Muscle layer of colon (tissue), 2 donors: ENCODE data around the gene WNK3.
"Not testable (repeated sequence)": the region's sequence is repeated elsewhere in the genome, so short reads cannot be mapped to it uniquely, and the experiment has no call there.

Source experiments
- H3K27ac ChIP-seq: one replicate; pipeline ENCODE4 v1.7.0; 2013; ENCODE audit warnings: low read depth, mild to moderate bottlenecking, low read length, moderate library complexity
- H3K27me3 ChIP-seq, 2 donors: one replicate each; pipeline ENCODE4 v1.7.0; 2013; ENCODE audit warnings: low read length in 2 of 2, mild to moderate bottlenecking in 2 of 2; ENCODE audit not compliant: insufficient read depth in 2 of 2, control insufficient read depth in 1 of 2
- H3K36me3 ChIP-seq: one replicate; pipeline ENCODE4 v1.7.0; 2013; ENCODE audit warnings: mild to moderate bottlenecking, low read length; ENCODE audit not compliant: insufficient read depth
- H3K4me1 ChIP-seq: one replicate; pipeline ENCODE4 v1.7.0; 2013; ENCODE audit warnings: mild to moderate bottlenecking, low read length; ENCODE audit not compliant: insufficient read depth
- H3K4me3 ChIP-seq, 2 donors: one replicate each; pipeline ENCODE4 v1.7.0; 2013; ENCODE audit warnings: low read length in 2 of 2, low read depth in 1 of 2, mild to moderate bottlenecking in 1 of 2, moderate library complexity in 1 of 2
- H3K9ac ChIP-seq: one replicate; pipeline ENCODE4 v1.7.0; 2013; ENCODE audit warnings: low read length
- H3K9me3 ChIP-seq: one replicate; pipeline ENCODE4 v1.7.0; 2013; ENCODE audit warnings: mild to moderate bottlenecking, low read length
- donor health status: abdominal sarcoma.
- donor health status: Adenocarcinoma of cecum.

The WNK3 gene

DNA sequence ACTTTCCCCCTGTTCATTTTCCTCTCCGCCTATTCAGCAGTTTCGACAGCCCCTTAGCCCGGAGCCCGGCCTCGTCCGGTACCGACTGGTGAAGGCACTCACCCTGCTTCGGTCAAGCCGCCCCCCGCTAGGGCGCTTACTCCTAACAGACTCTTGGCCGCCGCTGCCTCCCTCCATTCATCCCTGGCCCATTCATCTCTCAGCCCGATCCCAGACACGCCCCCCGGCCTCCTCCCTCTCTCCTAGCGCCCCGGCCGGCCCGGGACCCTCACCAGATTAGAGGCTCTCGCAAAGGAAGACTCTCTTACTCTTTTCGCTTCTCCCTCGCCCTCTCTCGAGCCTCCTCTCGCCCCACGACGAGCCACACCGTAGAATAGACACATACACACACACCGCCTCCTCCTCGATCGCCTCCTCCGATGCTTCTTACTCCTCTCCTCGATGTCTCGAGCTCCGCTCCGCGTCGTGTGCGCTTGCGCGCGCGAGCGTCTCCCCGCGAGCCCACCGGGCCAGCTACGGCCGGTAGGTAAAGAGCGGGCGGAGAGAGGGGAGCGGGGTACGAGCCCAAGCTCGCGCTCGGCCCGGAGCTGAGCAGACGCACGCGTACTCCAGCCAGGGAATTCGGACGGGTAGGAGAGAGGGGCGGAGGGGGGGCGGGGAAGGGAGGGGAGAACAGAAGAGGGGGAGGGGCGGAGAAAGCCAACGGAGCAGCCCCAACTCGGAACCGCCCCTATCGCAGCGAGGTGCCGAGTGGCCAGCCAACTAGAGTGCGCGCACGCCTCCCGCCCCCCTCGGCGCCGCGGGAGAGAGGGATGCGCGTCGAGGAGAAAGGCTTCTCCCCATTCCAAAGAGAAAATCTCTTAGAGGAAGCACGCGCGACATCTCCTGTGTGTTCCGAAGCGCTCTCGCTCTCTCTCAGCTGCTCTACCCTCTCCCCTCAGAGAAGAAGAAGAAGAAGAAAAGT is at the start of gene WNK3:
Gene WNK3 (minus strand): TSS at position 633 of the 964 bp plus-strand sequence.
- Histone ChIP-seq H3K9me3 (peaks cover under 1% of the 10 kb centered on the region), H3K4me3 (peak within 1 kb of the TSS; percentile 53 to 64), H3K27ac (peak within 1 kb of the TSS; percentile 58), H3K36me3 (no peaks in the 10 kb centered on the region), H3K9ac (no peak within 1 kb of the TSS), H3K4me1 (no peaks in the 10 kb centered on the region), H3K27me3 (no peaks in the 10 kb centered on the region)

- no peaks in the 10 kb centered on the region for H3K36me3 ChIP-seq
- H3K27ac ChIP-seq: no peak overlapping the region
- H3K9ac ChIP-seq: no peak overlapping the region
- H3K9me3 ChIP-seq: no peaks in the 10 kb centered on the region
- H3K4me3 ChIP-seq: no peak overlapping the region
- H3K4me1 ChIP-seq: no peaks in the 10 kb centered on the region
- H3K27me3 ChIP-seq: no peaks in the 10 kb centered on the region
These were observed 49.4 kb upstream of the WNK3 start for GRCh38 chrX:54407266-54407665.

DNA sequence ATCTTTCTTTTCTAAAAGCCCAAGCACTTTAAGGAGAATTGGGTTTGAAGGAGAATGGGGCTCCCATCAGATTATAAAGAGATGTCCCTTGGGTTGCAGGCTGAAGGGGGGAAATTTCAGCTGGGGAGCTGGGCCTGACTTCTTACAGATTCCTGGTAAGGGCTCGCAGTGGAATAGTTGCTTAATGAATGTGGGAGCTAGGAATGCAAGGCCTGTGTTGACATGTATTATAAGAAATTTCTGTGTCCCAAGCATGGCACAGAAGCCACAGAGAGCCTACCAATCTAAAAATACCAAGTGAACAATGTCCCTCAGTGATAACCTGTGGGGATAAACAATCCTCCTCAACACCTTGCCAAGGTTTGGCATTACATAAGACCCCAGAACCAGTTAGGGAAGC is 39.3 kb upstream of the WNK3 start:
- H3K9ac ChIP-seq: no peak overlapping the region
- H3K36me3 ChIP-seq: no peaks in the 10 kb centered on the region
- H3K27me3 ChIP-seq: no peaks in the 10 kb centered on the region
- H3K9me3 ChIP-seq: no peaks in the 10 kb centered on the region
- H3K27ac ChIP-seq: no peak overlapping the region
- no peak overlapping the region for H3K4me3 ChIP-seq
- no peaks in the 10 kb centered on the region for H3K4me1 ChIP-seq

- H3K27me3 ChIP-seq: no peaks in the 10 kb centered on the region
These were observed 28.5 kb upstream of the WNK3 start for GRCh38 chrX:54386314-54386713.

DNA sequence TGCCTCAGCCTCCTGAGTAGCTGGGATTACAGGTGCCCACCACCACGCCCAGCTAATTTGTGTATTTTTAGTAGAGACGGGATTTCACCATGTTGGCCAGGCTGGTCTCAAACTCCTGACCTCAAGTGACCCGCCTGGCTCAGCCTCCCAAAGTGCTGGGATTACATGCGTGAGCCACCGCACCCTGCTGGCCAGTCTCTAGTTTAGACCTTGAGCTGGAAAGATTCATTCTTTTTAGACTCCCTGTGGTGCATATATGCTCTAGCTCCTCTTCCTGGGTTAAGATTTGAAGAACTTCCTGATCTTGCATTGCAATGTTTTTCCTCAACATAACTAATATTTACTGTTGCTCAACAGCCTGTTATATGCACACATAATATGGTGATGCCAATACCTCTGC is 26.8 kb upstream of the WNK3 start:
- H3K36me3 ChIP-seq, H3K4me1 ChIP-seq, H3K4me3 ChIP-seq, H3K9ac ChIP-seq, H3K27me3 ChIP-seq, H3K27ac ChIP-seq, H3K9me3 ChIP-seq: not testable (repeated sequence)

More at GRCh38 chrX:54386314-54386713, 28.5 kb upstream of the WNK3 start:
- H3K4me3 ChIP-seq: no peak overlapping the region
- no peaks in the 10 kb centered on the region for H3K4me1 ChIP-seq
- no peak overlapping the region for H3K27ac ChIP-seq
- H3K9ac ChIP-seq: no peak overlapping the region
- H3K9me3 ChIP-seq: no peaks in the 10 kb centered on the region
- H3K36me3 ChIP-seq: no peaks in the 10 kb centered on the region

- H3K27ac ChIP-seq: no peak overlapping the region
These were observed 1.6 kb upstream of the WNK3 start for GRCh38 chrX:54359408-54359807.

DNA sequence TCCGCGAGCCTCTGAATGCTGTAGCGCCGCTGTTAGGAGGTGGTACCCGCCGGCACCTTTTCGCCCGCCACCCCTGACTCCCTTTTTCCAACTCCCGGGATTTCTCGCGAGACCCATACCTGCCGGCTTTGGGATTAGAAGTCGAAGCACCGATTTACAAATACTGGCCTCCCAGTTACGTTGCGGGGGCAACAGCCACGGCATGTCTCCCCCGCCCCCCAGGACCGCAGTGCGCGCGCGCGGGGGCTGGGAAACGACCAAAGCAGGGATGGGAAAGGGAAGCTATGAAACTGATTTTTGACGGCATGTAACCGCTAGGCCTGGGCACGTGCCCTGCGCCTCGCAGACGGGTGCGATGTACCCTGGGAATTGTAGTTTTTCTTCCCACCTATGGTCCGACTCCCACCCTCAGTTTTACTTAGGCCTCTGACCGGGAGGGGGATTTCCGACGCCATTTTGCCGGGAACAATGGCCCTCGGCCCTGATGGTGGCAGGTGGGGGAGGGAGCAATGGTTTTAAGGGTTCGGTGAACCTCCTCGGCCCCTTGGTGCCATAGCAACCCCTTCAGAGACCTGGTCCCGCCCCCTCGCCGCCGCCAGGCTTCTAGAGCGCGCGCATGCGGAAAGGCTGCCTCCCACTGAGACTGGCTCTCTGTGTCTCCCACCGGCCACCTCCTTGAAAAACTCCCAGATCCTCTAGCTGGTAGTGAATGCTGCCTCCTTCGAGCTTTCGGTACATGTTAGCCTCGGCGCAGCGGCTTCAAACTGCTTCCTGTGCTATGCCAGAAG is 772 bp upstream of the WNK3 start:
- Histone ChIP-seq H3K27ac (no peak overlapping the region), H3K4me1 (no peaks in the 10 kb centered on the region), H3K36me3 (no peaks in the 10 kb centered on the region), H3K9ac (no peak overlapping the region), H3K27me3 (no peaks in the 10 kb centered on the region), H3K9me3 (no peaks in the 10 kb centered on the region), H3K4me3 (peak overlapping the region; percentile 53 to 64)

More at GRCh38 chrX:54359408-54359807, 1.6 kb upstream of the WNK3 start:
- Histone ChIP-seq H3K27me3 (no peaks in the 10 kb centered on the region), H3K4me3 (peak overlapping the region in 1 of 2 donors; percentile 53), H3K9ac (no peak overlapping the region), H3K9me3 (no peaks in the 10 kb centered on the region), H3K36me3 (no peaks in the 10 kb centered on the region), H3K4me1 (no peaks in the 10 kb centered on the region)

- Histone ChIP-seq H3K9me3 (peaks cover 5% of the 10 kb centered on the region), H3K27ac (no peak overlapping the region), H3K4me3 (no peak overlapping the region), H3K9ac (no peak overlapping the region), H3K4me1 (no peaks in the 10 kb centered on the region), H3K36me3 (no peaks in the 10 kb centered on the region), H3K27me3 (no peaks in the 10 kb centered on the region)
These were observed 5.2 kb downstream of the WNK3 start for GRCh38 chrX:54352677-54353076.

- not testable (repeated sequence) for H3K9ac ChIP-seq, H3K4me1 ChIP-seq, H3K9me3 ChIP-seq, H3K27ac ChIP-seq, H3K27me3 ChIP-seq, H3K36me3 ChIP-seq, H3K4me3 ChIP-seq
These were observed 20.5 kb downstream of the WNK3 start for GRCh38 chrX:54337383-54337782.

- no peaks in the 10 kb centered on the region for H3K9me3 ChIP-seq
These were observed 32.8 kb downstream of the WNK3 start for GRCh38 chrX:54325077-54325476.

DNA sequence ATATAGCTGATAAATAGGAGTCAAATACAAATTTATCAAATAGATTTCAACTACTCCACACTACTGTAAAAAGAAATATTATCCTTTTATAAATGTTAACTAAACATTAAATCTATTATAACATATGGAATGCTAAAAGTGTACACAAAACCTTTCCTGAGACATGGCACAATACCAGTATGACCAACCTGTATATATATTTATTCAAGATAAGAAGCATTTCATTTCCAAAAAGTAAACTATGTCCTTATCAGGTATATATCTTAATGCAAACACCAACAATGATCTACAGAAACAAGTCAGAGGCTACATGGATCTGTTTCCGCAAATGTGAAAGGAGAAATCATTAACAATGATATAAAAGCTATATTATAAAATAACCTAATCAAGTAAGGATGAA is 37.8 kb downstream of the WNK3 start:
- no peak overlapping the region for H3K27ac ChIP-seq
- H3K9ac ChIP-seq: no peak overlapping the region
- no peaks in the 10 kb centered on the region for H3K9me3 ChIP-seq
- H3K4me1 ChIP-seq: no peaks in the 10 kb centered on the region
- H3K27me3 ChIP-seq: no peaks in the 10 kb centered on the region
- H3K4me3 ChIP-seq: no peak overlapping the region
- no peaks in the 10 kb centered on the region for H3K36me3 ChIP-seq

More at GRCh38 chrX:54325077-54325476, 32.8 kb downstream of the WNK3 start:
- no peaks in the 10 kb centered on the region for H3K4me1 ChIP-seq
- H3K9ac ChIP-seq: no peak overlapping the region
- no peak overlapping the region for H3K27ac ChIP-seq
- H3K36me3 ChIP-seq: no peaks in the 10 kb centered on the region
- H3K4me3 ChIP-seq: no peak overlapping the region
- no peaks in the 10 kb centered on the region for H3K27me3 ChIP-seq
